Measurements from ENCODE around the gene GSE1.

GSE1 gene

GRCh38 chr16:85641305-85641704, 28.2 kb downstream of the GSE1 start:
- Histone ChIP-seq H3K27ac (ENCODE audit: low read length) (no peak overlapping the region), H3K4me1 (ENCODE audit: control insufficient read depth in 1 of 2, insufficient read depth in 2 of 2, low read length in 2 of 2) (peaks cover 0 to 6% of the 10 kb centered on the region in 2 donors), H3K4me3 (ENCODE audit: low read depth in 1 of 2, low read length in 2 of 2) (no peak overlapping the region), H3K36me3 (ENCODE audit: control insufficient read depth in 1 of 2, insufficient read depth in 2 of 2, low read length in 2 of 2) (peaks cover 0 to 7% of the 10 kb centered on the region in 2 donors), H3K9me3 (ENCODE audit: control insufficient read depth in 1 of 2, low read length in 2 of 2) (no peaks in the 10 kb centered on the region), H3K27me3 (ENCODE audit: low read depth, low read length) (no peaks in the 10 kb centered on the region)

DNA sequence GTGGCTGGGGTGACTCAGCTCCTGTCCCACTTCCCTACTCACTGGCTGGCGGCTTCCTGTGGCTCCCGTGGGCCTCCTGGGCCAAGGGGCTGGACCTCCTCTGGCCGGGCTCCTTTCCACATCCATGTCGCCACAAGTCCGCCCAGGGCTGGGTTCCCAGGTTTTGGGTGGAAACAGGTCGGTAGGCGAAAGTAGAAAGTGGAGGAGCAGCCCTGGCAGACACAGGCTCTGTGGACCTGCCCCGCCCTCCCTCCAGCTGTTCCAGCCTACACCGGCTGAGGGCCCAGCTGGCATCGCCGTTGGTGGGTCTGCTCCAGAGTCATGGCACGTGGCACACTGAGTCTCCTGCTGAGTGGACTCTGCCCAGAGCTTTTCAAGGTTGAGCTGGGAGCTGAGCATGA, 28.7 kb downstream of the GSE1 start:
- Histone ChIP-seq H3K36me3 (ENCODE audit: control insufficient read depth in 1 of 2, insufficient read depth in 2 of 2, low read length in 2 of 2) (peaks cover 0 to 7% of the 10 kb centered on the region in 2 donors), H3K4me1 (ENCODE audit: control insufficient read depth in 1 of 2, insufficient read depth in 2 of 2, low read length in 2 of 2) (peaks cover 0 to 6% of the 10 kb centered on the region in 2 donors), H3K4me3 (ENCODE audit: low read depth in 1 of 2, low read length in 2 of 2) (no peak overlapping the region), H3K27ac (ENCODE audit: low read length) (no peak overlapping the region), H3K9me3 (ENCODE audit: control insufficient read depth in 1 of 2, low read length in 2 of 2) (no peaks in the 10 kb centered on the region), H3K27me3 (ENCODE audit: low read depth, low read length) (no peaks in the 10 kb centered on the region)

- Histone ChIP-seq H3K4me3 (ENCODE audit: low read depth in 1 of 2, low read length in 2 of 2) (no peak overlapping the region), H3K27me3 (ENCODE audit: low read depth, low read length) (no peaks in the 10 kb centered on the region), H3K36me3 (ENCODE audit: control insufficient read depth in 1 of 2, insufficient read depth in 2 of 2, low read length in 2 of 2) (peaks cover 0 to 7% of the 10 kb centered on the region in 2 donors), H3K27ac (ENCODE audit: low read length) (no peak overlapping the region), H3K9me3 (ENCODE audit: control insufficient read depth in 1 of 2, low read length in 2 of 2) (no peaks in the 10 kb centered on the region), H3K4me1 (ENCODE audit: control insufficient read depth in 1 of 2, insufficient read depth in 2 of 2, low read length in 2 of 2) (peaks cover 0 to 6% of the 10 kb centered on the region in 2 donors)
Measured at GRCh38 chr16:85642762-85643358, 29.7 kb downstream of the GSE1 start.

DNA sequence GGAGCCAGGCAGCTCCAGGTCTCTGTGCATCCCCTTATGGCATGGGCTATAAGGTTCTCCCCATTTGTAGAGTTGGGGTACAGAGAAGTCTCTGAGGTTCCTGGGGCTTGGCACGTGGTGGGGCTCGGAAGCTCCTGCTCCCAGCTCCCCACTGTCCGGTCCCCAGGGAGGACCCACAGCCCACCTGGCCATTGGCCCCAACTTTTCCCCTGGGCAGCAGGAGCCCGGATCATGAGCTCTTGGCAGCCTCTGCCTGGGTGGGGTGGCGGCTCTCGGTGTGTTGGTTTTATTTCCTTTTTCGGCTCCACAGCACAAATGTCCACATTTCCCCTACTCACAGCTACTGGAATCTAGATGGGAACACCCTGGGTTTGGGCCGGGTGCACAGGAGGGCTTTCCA, 30.5 kb downstream of the GSE1 start:
- Histone ChIP-seq H3K36me3 (ENCODE audit: control insufficient read depth in 1 of 2, insufficient read depth in 2 of 2, low read length in 2 of 2) (peaks cover 0 to 7% of the 10 kb centered on the region in 2 donors), H3K9me3 (ENCODE audit: control insufficient read depth in 1 of 2, low read length in 2 of 2) (no peaks in the 10 kb centered on the region), H3K27ac (ENCODE audit: low read length) (no peak overlapping the region), H3K27me3 (ENCODE audit: low read depth, low read length) (no peaks in the 10 kb centered on the region), H3K4me1 (ENCODE audit: control insufficient read depth in 1 of 2, insufficient read depth in 2 of 2, low read length in 2 of 2) (peaks cover 0 to 6% of the 10 kb centered on the region in 2 donors), H3K4me3 (ENCODE audit: low read depth in 1 of 2, low read length in 2 of 2) (no peak overlapping the region)

DNA sequence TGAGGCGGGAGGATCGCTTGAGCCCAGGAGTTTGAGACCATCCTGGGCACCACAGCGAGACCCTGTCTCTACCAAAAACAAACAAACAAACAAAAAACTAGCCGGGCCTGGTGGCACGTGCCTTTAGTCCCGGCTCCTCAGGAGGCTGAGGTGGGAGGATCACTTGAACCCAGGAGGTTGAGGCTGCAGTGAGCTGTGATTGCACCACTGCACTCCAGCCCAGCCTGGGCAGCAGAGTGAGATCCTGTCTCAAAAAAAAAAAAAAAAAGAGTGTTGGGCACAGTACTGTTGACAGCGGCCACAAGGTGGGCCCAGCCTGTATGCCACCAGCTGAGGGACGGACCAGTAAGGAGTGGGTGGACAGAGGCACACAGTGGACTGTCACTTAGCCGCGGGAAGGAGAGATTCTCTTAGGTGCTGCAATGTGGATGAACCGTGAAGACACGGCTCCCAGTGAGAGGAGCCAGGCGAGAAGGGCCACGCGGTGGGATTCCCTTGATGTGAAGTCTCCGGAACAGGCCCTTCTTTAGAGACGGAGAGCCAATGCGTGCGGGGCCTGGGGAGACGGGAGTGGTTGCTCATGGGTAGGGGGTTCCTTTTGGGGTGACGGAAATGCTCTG, 31.1 kb downstream of the GSE1 start:
- H3K27ac ChIP-seq (ENCODE audit: low read length): no peak overlapping the region
- H3K36me3 ChIP-seq (ENCODE audit: control insufficient read depth in 1 of 2, insufficient read depth in 2 of 2, low read length in 2 of 2): peaks cover 0 to 7% of the 10 kb centered on the region in 2 donors
- no peak overlapping the region for H3K4me3 ChIP-seq (ENCODE audit: low read depth in 1 of 2, low read length in 2 of 2)
- peaks cover 0 to 6% of the 10 kb centered on the region in 2 donors for H3K4me1 ChIP-seq (ENCODE audit: control insufficient read depth in 1 of 2, insufficient read depth in 2 of 2, low read length in 2 of 2)
- no peaks in the 10 kb centered on the region for H3K9me3 ChIP-seq (ENCODE audit: control insufficient read depth in 1 of 2, low read length in 2 of 2)
- no peaks in the 10 kb centered on the region for H3K27me3 ChIP-seq (ENCODE audit: low read depth, low read length)

DNA sequence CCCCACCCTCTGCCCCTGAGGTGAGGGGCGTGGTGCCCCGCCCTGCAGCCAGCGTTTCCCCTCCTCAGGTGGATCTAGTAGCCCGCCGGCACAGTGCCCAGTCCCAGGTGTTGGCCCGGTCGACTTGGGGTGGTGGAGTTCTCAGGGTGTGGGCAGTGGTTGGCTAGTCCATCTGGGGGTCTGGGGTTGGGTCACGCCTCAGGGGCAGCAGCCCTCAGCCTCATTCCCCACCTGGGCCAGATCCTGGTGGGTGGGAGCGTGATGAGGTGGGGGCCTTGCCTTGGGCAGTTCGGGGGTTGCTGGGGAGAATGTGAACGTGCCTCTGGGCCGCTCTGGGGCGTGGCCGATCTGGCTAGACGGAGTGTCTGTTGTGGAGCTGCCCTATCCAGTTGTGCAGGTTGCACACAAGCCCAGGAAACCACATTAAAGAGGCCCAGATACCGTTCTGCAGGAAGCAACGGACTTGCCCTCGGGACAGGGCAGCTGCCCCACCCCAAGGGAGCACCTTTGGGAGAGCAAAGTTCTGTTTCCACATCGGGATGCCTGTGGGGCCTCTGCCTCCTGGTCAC, 32.0 kb downstream of the GSE1 start:
- Histone ChIP-seq H3K36me3 (ENCODE audit: control insufficient read depth in 1 of 2, insufficient read depth in 2 of 2, low read length in 2 of 2) (peaks cover 0 to 9% of the 10 kb centered on the region in 2 donors), H3K27me3 (ENCODE audit: low read depth, low read length) (no peaks in the 10 kb centered on the region), H3K4me1 (ENCODE audit: control insufficient read depth in 1 of 2, insufficient read depth in 2 of 2, low read length in 2 of 2) (peaks cover 0 to 6% of the 10 kb centered on the region in 2 donors), H3K9me3 (ENCODE audit: control insufficient read depth in 1 of 2, low read length in 2 of 2) (no peaks in the 10 kb centered on the region), H3K27ac (ENCODE audit: low read length) (no peak overlapping the region), H3K4me3 (ENCODE audit: low read depth in 1 of 2, low read length in 2 of 2) (no peak overlapping the region)

DNA sequence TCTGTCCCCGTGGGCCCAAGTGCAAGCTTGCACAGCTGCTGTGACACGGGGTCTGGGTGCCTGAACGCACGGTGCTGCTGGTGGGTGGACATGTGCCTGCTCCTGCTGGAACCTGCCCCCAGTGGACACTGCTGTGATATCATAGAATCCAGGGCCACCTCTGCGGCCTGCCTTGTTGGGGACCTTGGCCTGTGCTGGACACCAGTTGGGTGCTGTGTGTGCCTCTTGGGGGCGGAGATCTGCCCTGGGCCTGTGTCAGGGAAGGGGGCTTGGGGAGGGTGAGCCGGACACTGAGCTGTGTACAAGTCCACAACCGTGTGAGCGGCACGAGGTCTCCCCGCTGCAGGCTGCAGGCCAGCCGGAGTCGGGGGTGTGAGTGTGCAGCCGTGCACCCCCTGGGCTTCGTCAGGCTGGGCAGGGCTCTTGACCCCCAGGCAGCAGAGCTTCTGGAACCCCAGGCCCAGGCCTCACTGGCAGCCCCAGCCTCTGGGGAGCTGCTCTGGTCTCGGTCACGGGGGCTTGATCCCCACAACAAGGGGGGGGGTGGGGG, 33.3 kb downstream of the GSE1 start:
- Histone ChIP-seq H3K9me3 (ENCODE audit: control insufficient read depth in 1 of 2, low read length in 2 of 2) (no peaks in the 10 kb centered on the region), H3K27ac (ENCODE audit: low read length) (no peak overlapping the region), H3K4me1 (ENCODE audit: control insufficient read depth in 1 of 2, insufficient read depth in 2 of 2, low read length in 2 of 2) (peaks cover 0 to 11% of the 10 kb centered on the region in 2 donors), H3K4me3 (ENCODE audit: low read depth in 1 of 2, low read length in 2 of 2) (no peak overlapping the region), H3K27me3 (ENCODE audit: low read depth, low read length) (no peaks in the 10 kb centered on the region), H3K36me3 (ENCODE audit: control insufficient read depth in 1 of 2, insufficient read depth in 2 of 2, low read length in 2 of 2) (peaks cover 0 to 7% of the 10 kb centered on the region in 2 donors)

DNA sequence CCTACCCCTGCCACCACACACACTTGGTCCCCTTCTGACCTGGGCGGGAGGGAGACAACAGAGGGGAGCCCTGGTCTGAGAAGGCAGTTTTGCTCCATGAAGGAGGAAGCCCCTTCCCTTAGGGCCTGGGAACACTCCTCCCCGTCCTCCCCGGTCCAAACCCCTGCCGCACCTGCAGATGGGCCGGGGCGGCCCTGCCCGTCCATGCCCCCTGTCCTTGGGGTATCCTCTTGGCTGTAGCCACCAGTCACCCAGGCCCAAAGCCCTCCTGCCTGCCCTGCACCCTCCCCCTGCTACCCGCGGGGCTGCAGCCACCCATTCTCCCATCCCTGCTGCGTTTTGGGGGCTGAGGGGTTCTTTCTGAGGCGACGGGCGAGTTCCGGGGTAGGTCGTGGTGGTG, 33.9 kb downstream of the GSE1 start:
- H3K27me3 ChIP-seq (ENCODE audit: low read depth, low read length): no peaks in the 10 kb centered on the region
- peaks cover 0 to 7% of the 10 kb centered on the region in 2 donors for H3K36me3 ChIP-seq (ENCODE audit: control insufficient read depth in 1 of 2, insufficient read depth in 2 of 2, low read length in 2 of 2)
- H3K4me1 ChIP-seq (ENCODE audit: control insufficient read depth in 1 of 2, insufficient read depth in 2 of 2, low read length in 2 of 2): peaks cover 0 to 17% of the 10 kb centered on the region in 2 donors
- H3K9me3 ChIP-seq (ENCODE audit: control insufficient read depth in 1 of 2, low read length in 2 of 2): no peaks in the 10 kb centered on the region
- H3K4me3 ChIP-seq (ENCODE audit: low read depth in 1 of 2, low read length in 2 of 2): no peak overlapping the region
- H3K27ac ChIP-seq (ENCODE audit: low read length): no peak overlapping the region

DNA sequence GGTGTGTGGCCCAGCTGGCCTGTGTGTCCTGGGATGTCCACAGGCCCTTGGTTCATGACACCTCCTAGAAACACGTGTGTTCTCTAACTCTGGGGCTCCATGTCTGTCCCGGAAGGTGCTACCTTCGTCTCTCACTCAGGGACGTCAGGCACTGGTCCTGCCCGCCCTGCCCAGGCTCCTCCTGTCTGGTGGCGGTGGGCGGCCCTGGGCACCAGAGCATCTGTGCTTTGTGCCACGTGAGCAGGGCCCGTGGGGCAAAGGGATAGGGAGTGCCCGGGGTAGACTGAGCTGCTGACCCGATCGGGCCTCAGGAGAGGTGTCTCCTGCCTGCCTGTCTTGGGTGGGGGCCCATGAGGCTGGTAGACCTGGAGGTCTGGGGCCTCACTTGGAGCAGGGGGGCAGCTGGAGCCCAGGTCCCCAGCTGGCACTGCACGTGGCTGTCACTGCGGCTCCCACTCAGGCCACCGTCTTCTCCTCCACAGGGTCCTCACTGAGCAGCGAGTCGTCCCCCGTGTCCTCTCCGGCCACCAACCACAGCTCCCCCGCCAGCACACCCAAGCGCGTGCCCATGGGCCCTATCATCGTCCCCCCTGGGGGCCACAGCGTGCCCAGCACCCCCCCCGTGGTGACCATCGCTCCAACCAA, 35.1 kb downstream of the GSE1 start:
- Histone ChIP-seq H3K36me3 (ENCODE audit: control insufficient read depth in 1 of 2, insufficient read depth in 2 of 2, low read length in 2 of 2) (peaks cover 0 to 7% of the 10 kb centered on the region in 2 donors), H3K4me3 (ENCODE audit: low read depth in 1 of 2, low read length in 2 of 2) (no peak overlapping the region), H3K27ac (ENCODE audit: low read length) (no peak overlapping the region)

GRCh38 chr16:85648805-85649204, 35.7 kb downstream of the GSE1 start:
- H3K27ac ChIP-seq (ENCODE audit: low read length): no peak overlapping the region
- H3K4me3 ChIP-seq (ENCODE audit: low read depth in 1 of 2, low read length in 2 of 2): no peak overlapping the region
- H3K9me3 ChIP-seq (ENCODE audit: control insufficient read depth in 1 of 2, low read length in 2 of 2): no peaks in the 10 kb centered on the region
- H3K27me3 ChIP-seq (ENCODE audit: low read depth, low read length): no peaks in the 10 kb centered on the region
- H3K4me1 ChIP-seq (ENCODE audit: control insufficient read depth in 1 of 2, insufficient read depth in 2 of 2, low read length in 2 of 2): peaks cover 0 to 28% of the 10 kb centered on the region in 2 donors
- peaks cover 0 to 7% of the 10 kb centered on the region in 2 donors for H3K36me3 ChIP-seq (ENCODE audit: control insufficient read depth in 1 of 2, insufficient read depth in 2 of 2, low read length in 2 of 2)

More for the DNA sequence above, 35.1 kb downstream of the GSE1 start:
- Histone ChIP-seq H3K9me3 (ENCODE audit: control insufficient read depth in 1 of 2, low read length in 2 of 2) (no peaks in the 10 kb centered on the region), H3K27me3 (ENCODE audit: low read depth, low read length) (no peaks in the 10 kb centered on the region), H3K4me1 (ENCODE audit: control insufficient read depth in 1 of 2, insufficient read depth in 2 of 2, low read length in 2 of 2) (peaks cover 0 to 26% of the 10 kb centered on the region in 2 donors)

Data from muscle layer of duodenum (tissue), 2 donors.